Motor neuron (in vitro differentiated cells): ENCODE results near the gene SCPEP1. TPM values are rescaled to one million over a fixed set of nuclear protein-coding genes. Genes with fewer than 3 reads are reported as not detected.

Experiments
- ATAC-seq, 8 experiments: fragments of 200-7000 bp; cut with Tn5 transposase; replicated peaks in 6 of 8; 2 replicates each; pipeline ENCODE4 v1.8.0; 2021; ENCODE audit warnings: mild to moderate bottlenecking in 8 of 8, moderate library complexity in 8 of 8
- H3K27ac ChIP-seq, 2 donors: fragments of 250-450 bp; sonication (Bioruptor Pico); 2 replicates each; pipeline ENCODE4 v1.9.0; 2021; ENCODE audit warnings: antibody characterized with exemption in 2 of 2, mild to moderate bottlenecking in 2 of 2, moderate library complexity in 1 of 2
- H3K4me1 ChIP-seq, 2 donors: fragments of 250-450 bp; sonication (Bioruptor Pico); replicated peaks in 1 of 2; 2 replicates each; pipeline ENCODE4 v1.6.1; 2021; ENCODE audit warnings: antibody characterized with exemption in 2 of 2, mild to moderate bottlenecking in 2 of 2, moderate library complexity in 1 of 2
- H3K4me3 ChIP-seq, 5 donors: fragments of 250-450 bp; sonication (Bioruptor Pico); 2 replicates each; pipeline ENCODE4 v1.9.0; 2021; ENCODE audit warnings: antibody characterized with exemption in 5 of 5, mild to moderate bottlenecking in 5 of 5, moderate library complexity in 4 of 5
- WGBS, 10 experiments: fragments of 450-650 bp; shearing (Covaris generic); methylation state at CpG; one replicate each; pipeline ENCODE4 v1.0.0; 2022; 5-methylcytosine and 5-hydroxymethylcytosine counted together
- in situ Hi-C, 9 experiments: fragments of 400-800 bp; cut with MboI; loops; one replicate each; pipeline ENCODE4 v1.15.0; 2021; ENCODE audit warnings: low sequenced_read_pairs in 9 of 9, low pct_unique_long_range_greater_than_20kb in 2 of 9; ENCODE audit not compliant: unreplicated experiment in 9 of 9
- total RNA-seq, 8 experiments: library from RNA; unstranded; fragments of 300-600 nt; gene quantifications; 2 replicates each; pipeline versions ENCODE4 v1.2.3 to v1.2.4, GENCODE V29; 2022

The SCPEP1 gene
- total RNA-seq, 8 experiments from 2014 or later, result 6.6 to 132 (median 12.9) TPM

DNA sequence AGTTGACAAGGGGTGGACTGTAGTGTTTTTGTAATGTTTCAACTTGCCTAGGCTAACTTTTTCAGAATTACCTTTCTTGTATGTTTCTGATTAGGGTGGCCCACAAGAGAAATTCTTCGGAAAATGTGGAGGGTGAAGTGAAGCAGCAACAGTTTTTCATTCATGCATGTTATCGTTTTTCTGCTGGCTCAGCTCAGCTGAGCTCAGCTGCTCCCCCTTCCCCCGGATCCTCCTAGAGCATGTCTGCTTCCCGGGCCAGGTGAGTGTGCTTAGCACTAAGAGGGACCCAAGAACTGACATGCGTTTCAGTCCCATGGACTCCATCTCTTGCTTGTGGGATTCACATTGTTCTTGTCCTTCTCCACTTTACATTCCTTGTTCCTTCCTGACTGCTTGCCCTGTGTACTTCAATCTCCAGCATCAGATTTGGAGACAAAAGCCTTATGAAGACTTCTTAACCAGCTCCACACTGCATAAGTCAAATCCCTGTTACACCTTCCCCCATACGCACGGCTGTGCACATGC is 33.6 kb downstream of the SCPEP1 start:
- peaks cover 3 to 12% of the 10 kb centered on the region in 2 donors for H3K4me1 ChIP-seq
- H3K4me3 ChIP-seq, result no peak overlapping the region
- 0 to 100% (median 57%) methylated on average over 1 to 7 of the region's 7 CpGs; no CpG with 5 or more reads in 2 of the 10 experiments for WGBS, 10 experiments
- no peak for ATAC-seq
- H3K27ac ChIP-seq, result no peak overlapping the region
- in situ Hi-C loops, result no loop called here

DNA sequence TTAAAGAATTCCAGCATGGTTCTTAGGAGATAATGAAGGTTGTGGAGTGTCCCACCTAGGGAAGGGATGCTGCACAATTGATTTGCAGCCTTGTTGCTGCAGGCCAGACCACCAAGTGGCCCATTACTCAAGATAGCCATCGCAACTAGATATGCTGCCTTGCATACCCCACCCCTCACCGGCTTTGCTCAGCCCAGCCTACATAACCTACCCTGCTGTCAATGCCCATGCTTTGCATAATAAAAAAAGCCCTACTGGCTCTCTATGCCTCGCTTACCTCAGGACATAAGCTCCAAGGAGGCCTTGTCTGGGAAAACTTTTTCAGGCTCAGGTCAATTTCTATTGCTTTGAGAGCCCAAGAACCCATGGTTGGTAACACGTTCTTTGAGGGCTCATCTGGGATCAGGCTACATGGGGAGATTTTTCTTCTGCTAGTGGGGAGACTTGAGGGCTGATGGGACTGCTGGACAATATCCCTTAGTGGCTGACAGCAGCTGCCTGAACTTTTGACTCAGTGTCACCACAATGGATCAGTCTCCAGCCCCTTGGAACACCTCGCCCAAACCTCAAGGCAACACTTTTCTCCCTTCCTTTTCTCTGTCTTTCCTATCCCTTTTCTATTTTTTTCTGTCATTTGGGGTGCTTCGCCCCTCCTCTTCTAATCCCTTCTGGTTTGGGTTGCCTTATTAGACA is 38.3 kb downstream of the SCPEP1 start:
- in situ Hi-C loops, result no loop called here
- Histone ChIP-seq H3K4me1 (no peaks in the 10 kb centered on the region), H3K4me3 (no peak overlapping the region), H3K27ac (no peak overlapping the region)
- ATAC-seq, result no peak
- WGBS, 10 experiments, result 21 to 93% (median 68%) methylated on average over 1 to 4 of the region's 6 CpGs; no CpG with 5 or more reads in 2 of the 10 experiments

DNA sequence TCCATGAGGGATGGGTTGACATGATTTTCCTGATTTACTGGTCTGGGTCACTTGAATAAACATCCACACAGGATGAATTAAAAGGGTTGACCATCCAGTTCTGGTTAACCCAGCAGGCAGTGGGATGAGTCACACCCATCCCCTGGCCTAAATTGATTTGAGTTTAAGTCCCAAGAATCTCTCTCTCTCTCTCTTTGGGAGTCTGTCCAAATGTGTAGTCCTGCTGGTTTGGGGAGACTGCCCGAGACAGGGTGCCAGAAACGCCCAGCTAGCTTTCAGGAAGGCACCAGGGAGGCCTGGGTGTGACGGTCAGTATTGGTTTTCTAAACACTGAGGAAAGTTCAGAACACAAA is 38.8 kb downstream of the SCPEP1 start:
- WGBS, 10 experiments, result 0 to 90% (median 49%) methylated on average over 1 to 3 of the region's 3 CpGs; no CpG with 5 or more reads in 4 of the 10 experiments
- Histone ChIP-seq H3K4me3 (no peak overlapping the region), H3K27ac (no peak overlapping the region), H3K4me1 (no peaks in the 10 kb centered on the region)
- in situ Hi-C loops, result no loop called here
- peak in 1 of 8 experiments; percentile 17 for ATAC-seq

DNA sequence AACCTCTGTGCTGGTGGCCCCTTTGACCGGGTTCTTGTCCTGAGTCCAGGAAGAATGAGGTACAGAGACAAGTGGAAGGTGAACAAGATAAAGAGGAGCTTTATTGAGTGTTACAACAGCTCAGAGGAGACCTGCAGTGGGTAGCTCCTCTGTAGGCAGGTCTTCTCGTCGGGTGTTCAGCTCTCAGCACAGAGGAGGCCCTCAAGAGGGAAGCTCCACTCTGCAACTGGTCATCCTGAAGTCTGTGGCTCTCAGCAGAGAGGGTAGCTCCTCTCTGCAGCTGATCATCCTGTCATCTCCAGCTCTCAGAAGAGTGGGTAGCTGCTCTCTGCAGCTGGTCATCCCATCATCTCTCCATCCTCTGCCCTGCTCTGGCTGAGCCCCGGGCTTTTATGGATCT is 39.7 kb downstream of the SCPEP1 start:
- Histone ChIP-seq H3K4me3 (no peak overlapping the region), H3K27ac (no peak overlapping the region), H3K4me1 (no peaks in the 10 kb centered on the region)
- in situ Hi-C loops, result no loop called here
- WGBS, 10 experiments, result 0 to 100% (median 70%) methylated on average over 1 to 3 of the region's 4 CpGs; no CpG with 5 or more reads in 5 of the 10 experiments
- peak in 1 of 8 experiments; percentile 22 for ATAC-seq

DNA sequence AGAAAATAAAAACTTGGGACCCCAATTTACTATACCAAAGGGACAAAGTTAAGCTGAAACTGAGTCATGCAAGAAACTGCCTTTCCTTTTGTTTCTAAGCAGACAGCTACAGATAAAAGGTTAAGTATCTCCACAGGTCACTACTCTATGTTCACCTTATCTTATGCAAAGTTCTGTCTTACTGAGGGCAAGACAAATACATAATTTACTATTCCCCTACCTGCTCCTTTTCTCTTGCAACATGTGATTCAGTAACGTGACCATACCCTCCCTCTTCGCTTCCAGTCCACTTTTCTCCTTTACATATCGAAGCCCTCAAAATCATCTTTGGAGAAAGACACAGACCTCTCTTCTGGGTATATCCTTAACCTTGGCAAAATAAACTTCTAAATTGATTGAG is 42.3 kb downstream of the SCPEP1 start:
- H3K4me1 ChIP-seq, result no peaks in the 10 kb centered on the region
- 6 to 85% (median 72%) methylated on average over 2 to 3 of the region's 3 CpGs; no CpG with 5 or more reads in 1 of the 10 experiments for WGBS, 10 experiments
- in situ Hi-C loops, result no loop called here
- H3K4me3 ChIP-seq, result no peak overlapping the region
- ATAC-seq, result no peak
- H3K27ac ChIP-seq, result no peak overlapping the region

DNA sequence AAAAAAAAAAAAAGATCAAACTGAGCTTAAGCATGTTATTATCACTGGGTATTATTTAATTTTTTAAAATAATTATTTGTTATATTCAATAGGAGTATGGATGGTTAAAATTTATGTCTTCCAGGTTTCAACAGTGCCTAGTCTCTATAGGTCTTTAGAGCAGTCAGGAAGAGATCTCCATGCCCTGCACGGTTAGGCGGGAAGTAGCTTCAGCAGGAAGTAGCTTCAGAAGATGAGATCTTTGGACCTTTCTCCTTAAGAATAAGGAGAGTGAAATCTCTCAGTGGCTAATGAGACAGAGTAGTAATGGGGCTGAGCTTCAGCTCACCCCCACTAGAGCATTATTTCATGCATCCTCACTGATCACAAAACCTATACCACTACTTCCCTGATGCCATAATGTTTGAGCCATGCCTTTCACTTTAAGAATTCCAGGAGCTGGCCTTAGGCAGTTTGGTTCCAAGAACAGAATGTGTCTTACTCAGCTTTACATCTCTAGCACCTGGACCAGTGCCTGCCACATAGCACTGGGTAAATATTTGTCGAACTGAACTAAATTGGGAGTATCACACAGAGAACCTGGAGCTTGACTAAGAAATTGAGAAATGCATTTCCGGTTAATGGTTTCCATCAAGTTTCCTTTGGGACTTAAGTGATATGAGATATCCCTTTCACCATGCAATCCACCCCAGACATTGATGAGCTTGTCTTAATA is 43.5 kb downstream of the SCPEP1 start:
- Histone ChIP-seq H3K27ac (no peak overlapping the region), H3K4me3 (no peak overlapping the region), H3K4me1 (no peaks in the 10 kb centered on the region)
- ATAC-seq, result no peak
- in situ Hi-C loops, result no loop called here
- WGBS, 10 experiments, result 33 to 100% (median 90%) methylated on average over 1 to 3 of the region's 4 CpGs; no CpG with 5 or more reads in 3 of the 10 experiments

DNA sequence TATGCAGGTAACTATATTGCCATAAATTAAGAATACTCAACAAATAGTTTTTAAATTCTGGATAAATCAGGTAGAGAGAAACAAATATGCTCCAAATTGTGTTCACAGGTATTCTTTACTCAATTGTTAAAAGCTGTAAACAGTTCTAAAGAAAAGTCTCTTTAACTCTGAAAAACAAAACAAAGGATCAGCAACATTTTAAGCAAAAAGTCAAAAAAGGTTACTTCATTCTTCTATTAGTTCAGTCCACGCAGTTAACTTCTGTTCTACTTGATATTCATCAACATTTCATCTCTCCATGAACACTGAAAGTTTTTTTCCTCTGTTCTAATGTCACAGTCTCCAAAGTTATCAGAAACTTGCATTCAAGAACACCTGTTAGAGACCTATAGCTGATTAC is 47.9 kb downstream of the SCPEP1 start:
- no peaks in the 10 kb centered on the region for H3K4me1 ChIP-seq
- H3K4me3 ChIP-seq, result no peak overlapping the region
- in situ Hi-C loops, result no loop called here
- H3K27ac ChIP-seq, result no peak overlapping the region
- no peak for ATAC-seq
- 0 to 71% (median 35%) methylated on average over 1 of the region's 1 CpG; no CpG with 5 or more reads in 2 of the 10 experiments for WGBS, 10 experiments

DNA sequence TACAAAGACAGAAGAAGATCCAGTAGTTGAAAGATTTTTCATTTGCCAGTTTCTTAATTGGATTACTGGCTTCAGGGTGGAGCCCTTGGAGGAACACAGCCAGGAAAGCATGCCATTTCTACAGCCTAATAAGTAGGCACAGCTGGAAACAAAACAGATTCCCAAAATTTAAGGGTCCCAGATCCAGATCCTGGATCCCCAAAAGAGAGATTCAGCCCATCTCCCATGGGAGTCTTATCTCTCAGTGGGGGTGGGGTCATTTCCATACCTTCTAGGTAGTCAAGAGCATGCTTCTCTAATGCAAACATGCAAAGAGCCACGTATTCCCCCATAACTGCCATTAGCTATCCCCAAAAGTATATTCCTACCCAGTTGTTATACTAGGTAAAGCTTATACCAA is 49.9 kb downstream of the SCPEP1 start:
- no peaks in the 10 kb centered on the region for H3K4me1 ChIP-seq
- no peak overlapping the region for H3K4me3 ChIP-seq
- H3K27ac ChIP-seq, result no peak overlapping the region
- no peak for ATAC-seq
- in situ Hi-C loops, result no loop called here
- 10% methylated on average over 1 of the region's 1 CpG; no CpG with 5 or more reads in 9 of the 10 experiments for WGBS, 10 experiments

DNA sequence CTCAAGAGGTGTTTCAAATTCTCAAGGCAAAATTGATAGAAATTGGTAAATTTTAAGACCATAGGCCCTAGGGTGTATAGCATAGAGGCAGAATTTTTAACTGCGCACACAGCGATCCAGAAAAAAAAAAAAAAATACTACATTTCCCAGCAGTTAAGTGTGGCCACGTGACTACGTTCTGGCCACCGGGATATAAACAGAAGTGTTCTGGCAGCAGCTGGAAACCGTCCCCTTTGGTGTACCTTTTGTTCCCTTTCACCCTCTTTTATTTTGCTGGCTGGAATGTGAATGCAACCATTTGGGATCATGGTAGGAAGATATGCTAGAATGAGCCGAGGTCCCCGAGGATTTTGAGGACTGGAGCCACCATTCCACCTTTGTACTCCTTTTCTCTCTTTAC is 54.4 kb downstream of the SCPEP1 start:
- no peak overlapping the region for H3K4me3 ChIP-seq
- WGBS, 10 experiments, result 0 to 100% (median 77%) methylated on average over 1 to 8 of the region's 8 CpGs
- H3K4me1 ChIP-seq, result no peaks in the 10 kb centered on the region
- in situ Hi-C loops, result no loop called here
- no peak overlapping the region for H3K27ac ChIP-seq
- no peak for ATAC-seq

DNA sequence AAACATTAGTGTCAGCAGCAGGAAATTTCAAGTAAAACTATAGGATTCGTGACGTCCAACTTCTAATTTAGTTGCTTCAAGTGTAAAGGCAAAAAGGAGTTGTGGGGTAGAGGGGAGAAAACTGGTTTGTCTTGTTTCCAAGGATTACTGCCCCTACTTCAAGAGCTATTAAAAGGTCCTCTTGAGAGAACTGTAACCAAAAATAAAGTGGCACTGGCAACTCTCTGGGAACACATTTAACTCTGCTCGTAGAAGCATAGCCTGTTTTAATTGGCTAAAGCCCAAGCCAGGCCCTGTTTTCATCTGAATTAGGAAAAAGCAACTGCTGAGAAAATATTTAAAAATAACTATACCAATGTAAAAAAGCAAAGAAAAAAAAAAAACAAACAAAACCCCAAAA is 55.4 kb downstream of the SCPEP1 start:
- no peaks in the 10 kb centered on the region for H3K4me1 ChIP-seq
- H3K4me3 ChIP-seq, result no peak overlapping the region
- no peak overlapping the region for H3K27ac ChIP-seq
- ATAC-seq, result no peak
- in situ Hi-C loops, result no loop called here
- 4 to 100% (median 58%) methylated on average over 1 to 3 of the region's 3 CpGs for WGBS, 10 experiments

DNA sequence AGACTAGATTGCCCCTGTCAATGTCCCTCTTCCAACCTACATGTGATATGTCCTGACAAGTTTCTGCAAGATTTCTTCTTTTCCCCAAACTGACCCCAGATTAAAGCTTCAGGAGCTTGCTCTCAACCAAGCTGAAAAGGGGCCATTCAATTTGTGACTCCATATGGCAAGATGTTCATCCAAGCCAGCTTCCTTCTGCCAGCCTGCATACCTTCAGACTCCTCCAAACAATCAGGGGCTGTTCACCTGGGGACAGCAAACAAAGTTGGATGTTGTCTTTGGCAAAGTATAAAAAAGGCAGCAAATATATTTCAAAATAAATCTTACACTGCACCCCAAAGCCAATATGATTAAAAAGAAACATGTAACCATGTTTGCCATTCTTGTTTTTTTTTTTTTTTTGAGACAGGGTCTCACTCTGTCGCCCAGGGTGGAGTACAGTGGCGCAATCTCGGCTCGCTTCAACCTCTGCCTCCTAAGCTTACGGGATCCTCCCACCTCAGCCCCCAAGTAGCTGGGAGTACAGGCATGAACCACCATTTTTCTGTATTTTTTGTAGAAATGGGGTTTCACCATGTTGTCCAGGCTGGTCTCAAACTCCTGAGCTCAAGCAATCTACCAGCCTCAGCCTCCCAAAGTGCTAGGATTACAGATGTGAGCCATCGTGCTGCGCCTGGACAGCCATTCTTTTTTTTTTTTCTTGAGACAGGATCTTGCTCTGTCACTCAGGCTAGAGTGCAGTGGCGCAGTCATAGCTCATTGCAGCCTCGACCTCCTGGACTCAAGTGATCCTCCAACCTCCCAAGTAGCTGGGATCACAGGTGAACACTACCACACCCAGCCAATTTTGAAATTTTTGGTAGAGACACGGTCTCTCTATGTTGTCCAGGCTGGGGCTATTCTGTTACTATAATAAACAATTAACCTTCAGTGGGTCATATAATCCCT is 57.1 kb downstream of the SCPEP1 start:
- Histone ChIP-seq H3K4me3 (no peak overlapping the region), H3K27ac (no peak overlapping the region), H3K4me1 (no peaks in the 10 kb centered on the region)
- no peak for ATAC-seq
- in situ Hi-C loops, result no loop called here
- 17 to 100% (median 84%) methylated on average over 1 to 10 of the region's 10 CpGs; no CpG with 5 or more reads in 1 of the 10 experiments for WGBS, 10 experiments

DNA sequence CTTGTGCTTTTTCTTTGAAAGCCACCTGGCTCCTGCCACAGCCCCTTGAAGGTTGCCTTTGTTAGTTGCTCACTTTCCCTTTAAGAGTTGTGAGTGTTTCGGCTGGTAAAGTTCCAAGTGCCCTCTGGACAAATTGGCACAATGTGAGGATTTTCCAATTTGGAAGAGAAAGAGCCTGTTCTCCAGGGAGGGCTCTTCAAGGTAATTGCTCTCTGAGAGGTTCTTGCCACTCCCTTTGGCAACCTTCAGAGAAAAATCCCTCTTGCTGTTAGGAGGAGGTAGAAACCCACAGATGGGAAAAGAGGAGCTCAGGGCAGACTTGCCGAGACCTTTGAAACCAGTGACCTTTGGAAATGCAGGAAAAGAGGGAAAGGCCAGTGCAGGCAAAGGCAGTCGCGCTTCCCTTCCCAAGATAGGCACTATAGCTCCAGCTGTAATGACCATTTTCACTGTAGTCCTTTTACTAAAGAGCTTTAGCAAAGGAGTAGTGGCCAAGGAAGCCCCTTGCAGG is 58.1 kb downstream of the SCPEP1 start:
- Histone ChIP-seq H3K27ac (no peak overlapping the region), H3K4me1 (no peaks in the 10 kb centered on the region), H3K4me3 (no peak overlapping the region)
- ATAC-seq, result no peak
- in situ Hi-C loops, result no loop called here
- 20 to 90% (median 73%) methylated on average over 1 to 4 of the region's 4 CpGs; no CpG with 5 or more reads in 2 of the 10 experiments for WGBS, 10 experiments
